ENCODE results near the gene NGEF.
"Not testable (repeated sequence)": the region's sequence is repeated elsewhere in the genome, so short reads cannot be mapped to it uniquely, and the experiment has no call there.

The NGEF gene

DNA sequence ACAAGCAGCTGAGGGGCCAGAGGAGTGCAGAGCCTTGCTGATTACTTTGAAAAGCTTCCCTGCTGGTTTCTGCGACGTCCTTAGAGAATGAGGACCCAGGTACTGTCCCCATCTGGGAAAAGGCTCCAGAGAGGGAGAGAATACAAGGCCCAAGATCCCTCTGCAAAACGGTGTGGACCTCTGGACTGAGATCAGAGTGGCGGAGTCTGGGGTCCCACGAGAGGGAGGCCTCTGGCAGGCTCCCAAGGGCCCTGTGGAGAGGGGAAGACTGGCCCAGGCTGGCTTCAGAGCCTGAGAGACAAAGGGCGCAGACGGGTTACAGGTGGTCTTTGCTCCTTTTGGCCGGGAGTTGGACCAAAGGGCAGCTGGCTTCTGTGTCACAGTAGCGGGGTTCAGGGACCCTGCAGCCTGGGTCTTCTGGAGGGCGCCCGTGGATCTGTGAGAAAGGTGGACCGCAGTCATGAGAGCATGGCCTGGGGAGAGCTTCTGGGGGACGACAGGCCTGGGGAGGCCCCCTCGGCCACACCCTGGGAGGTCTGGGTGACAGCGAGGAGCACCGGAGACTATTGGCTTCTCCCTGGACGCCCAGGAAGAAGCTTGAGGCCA, 142.2 kb downstream of the NGEF start:
- ATAC-seq (ENCODE audit: low read depth), result no peak
- H3K9me3 Mint-ChIP-seq, result no peaks in the 10 kb centered on the region
- peaks cover 3% of the 10 kb centered on the region for H3K27me3 Mint-ChIP-seq
- no peak for DNase-seq (ENCODE audit: low spot score in 2 of 2)
- peaks cover 11% of the 10 kb centered on the region for H3K4me1 Mint-ChIP-seq
- no peak overlapping the region for H3K4me3 Mint-ChIP-seq
- H3K36me3 Mint-ChIP-seq, result no peaks in the 10 kb centered on the region
- H3K27ac Mint-ChIP-seq, result no peak overlapping the region

DNA sequence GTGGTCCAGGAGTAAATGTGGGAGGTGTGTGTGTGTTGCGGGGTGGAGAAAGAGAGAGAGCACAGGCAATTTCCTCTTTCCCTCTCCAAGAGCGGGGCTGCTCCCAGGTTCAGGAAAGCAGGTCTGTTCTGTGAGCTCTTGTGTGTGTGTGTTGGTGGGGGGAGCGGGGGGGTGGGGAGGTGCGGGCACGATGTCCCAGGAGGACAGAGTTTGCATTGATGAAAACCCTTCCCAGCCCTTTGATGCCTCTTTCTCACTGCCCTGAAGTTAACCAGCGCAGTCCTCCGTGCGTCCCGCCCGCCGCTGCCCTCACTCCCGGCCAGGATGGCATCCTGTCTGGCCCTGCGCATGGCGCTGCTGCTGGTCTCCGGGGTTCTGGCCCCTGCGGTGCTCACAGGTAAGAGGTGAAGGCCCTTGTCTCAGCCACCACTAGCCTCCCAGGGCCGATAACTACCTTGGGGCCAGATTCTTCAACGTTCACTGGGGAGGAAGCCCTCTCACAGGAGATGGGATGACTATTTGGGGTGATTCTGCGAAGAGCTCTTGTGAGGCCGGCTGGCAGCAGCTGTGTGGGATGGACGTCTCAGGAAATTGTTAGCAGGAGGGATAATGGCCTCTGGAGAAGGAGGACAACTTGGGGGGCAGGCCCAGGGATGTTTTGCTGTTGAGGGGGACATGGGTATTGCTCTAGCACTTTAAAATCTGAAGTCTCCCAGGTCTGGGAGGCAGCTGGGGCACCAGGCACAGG, 142.9 kb downstream of the NGEF start, which contains the start of gene SNORC:
TSS of gene SNORC (plus strand) at position 247 of the 748 bp plus-strand sequence. CDS start at position 325, 78 bp downstream.
- DNase-seq (ENCODE audit: low spot score in 2 of 2), result no peak
- peaks cover 5% of the 10 kb centered on the region for H3K4me1 Mint-ChIP-seq
- H3K27ac Mint-ChIP-seq, result no peak within 1 kb of the TSS
- H3K4me3 Mint-ChIP-seq, result no peak within 1 kb of the TSS
- H3K36me3 Mint-ChIP-seq, result no peaks in the 10 kb centered on the region
- no peak for ATAC-seq (ENCODE audit: low read depth)
- no peaks in the 10 kb centered on the region for H3K9me3 Mint-ChIP-seq
- H3K27me3 Mint-ChIP-seq, result peaks cover 2% of the 10 kb centered on the region

DNA sequence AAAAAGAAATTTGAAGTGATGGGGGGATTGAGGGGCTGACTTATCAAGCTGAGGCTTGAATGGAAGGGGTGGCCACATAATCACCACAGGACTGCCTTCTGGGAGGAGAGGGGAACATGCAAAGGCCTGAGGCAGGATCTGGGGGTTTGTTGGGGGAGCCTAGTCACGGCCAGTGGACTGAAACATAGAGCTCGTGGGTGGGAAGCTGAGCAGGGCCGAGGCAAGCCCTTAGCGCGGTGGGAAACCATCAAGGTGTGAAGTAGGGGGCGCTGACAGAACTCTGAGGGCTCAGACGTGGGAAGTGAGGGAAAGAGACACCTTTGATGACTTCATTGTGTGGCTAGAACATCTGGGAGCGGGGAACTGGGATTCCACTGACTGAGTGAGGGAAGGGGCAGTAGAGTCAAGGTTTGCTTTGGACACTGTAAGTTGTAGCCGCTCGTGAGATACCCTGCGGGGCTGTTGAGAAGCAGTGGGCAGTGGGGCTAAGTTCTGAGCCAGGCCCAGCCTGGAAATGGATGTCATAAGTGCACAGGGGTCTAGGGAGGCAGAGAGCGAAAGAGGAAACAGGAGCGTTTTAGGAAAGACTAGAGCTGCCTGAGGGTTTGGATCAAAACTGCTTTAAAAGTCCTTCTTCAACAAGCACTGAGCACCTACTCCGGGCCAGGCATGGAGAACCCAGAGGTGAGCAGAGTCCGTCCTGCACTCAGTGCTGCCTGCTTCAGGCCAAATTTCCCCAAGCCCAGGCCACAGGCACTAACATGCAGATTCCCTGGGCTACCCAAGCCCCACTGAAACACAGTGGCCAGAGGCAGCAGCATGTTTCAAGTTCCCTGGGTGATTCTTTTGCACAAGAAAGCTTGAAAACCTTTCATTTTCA, 143.7 kb downstream of the NGEF start:
- DNase-seq (ENCODE audit: low spot score in 2 of 2) (no peak), ATAC-seq (ENCODE audit: low read depth) (no peak)
- no peaks in the 10 kb centered on the region for H3K36me3 Mint-ChIP-seq
- no peaks in the 10 kb centered on the region for H3K9me3 Mint-ChIP-seq
- H3K27me3 Mint-ChIP-seq, result no peaks in the 10 kb centered on the region
- no peak overlapping the region for H3K4me3 Mint-ChIP-seq
- no peak overlapping the region for H3K27ac Mint-ChIP-seq
- H3K4me1 Mint-ChIP-seq, result peaks cover 3% of the 10 kb centered on the region

GRCh38 chr2:232866104-232866503, 147.0 kb downstream of the NGEF start:
- H3K27ac Mint-ChIP-seq, result no peak overlapping the region
- no peak overlapping the region for H3K4me3 Mint-ChIP-seq
- DNase-seq (ENCODE audit: low spot score in 2 of 2) (no peak), ATAC-seq (ENCODE audit: low read depth) (no peak)
- H3K27me3 Mint-ChIP-seq, result no peaks in the 10 kb centered on the region
- no peaks in the 10 kb centered on the region for H3K36me3 Mint-ChIP-seq
- H3K4me1 Mint-ChIP-seq, result peaks cover 2% of the 10 kb centered on the region
- no peaks in the 10 kb centered on the region for H3K9me3 Mint-ChIP-seq

DNA sequence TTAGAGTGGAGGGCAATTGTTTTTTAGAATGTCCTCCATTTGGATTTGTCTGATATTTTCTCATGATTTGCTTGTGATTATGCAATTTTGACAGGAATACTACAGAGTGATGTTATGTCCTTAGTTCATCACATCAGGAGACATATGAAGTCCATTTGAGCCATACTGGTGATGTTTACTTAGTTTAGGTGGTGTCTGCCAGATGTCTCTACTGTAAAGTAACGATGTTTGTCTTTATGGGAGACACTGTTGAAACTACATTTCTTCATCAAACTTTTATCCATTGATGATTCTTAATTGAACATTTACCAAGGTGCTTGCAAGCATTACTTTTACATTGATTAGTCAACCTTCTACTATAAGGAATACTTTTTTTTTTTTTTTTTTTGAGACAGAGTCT, 147.9 kb downstream of the NGEF start:
- Mint-ChIP-seq H3K4me3 (no peak overlapping the region), H3K9me3 (no peaks in the 10 kb centered on the region), H3K36me3 (no peaks in the 10 kb centered on the region), H3K4me1 (peaks cover 2% of the 10 kb centered on the region), H3K27me3 (no peaks in the 10 kb centered on the region), H3K27ac (no peak overlapping the region)
- DNase-seq (ENCODE audit: low spot score in 2 of 2) (no peak), ATAC-seq (ENCODE audit: low read depth) (no peak)

DNA sequence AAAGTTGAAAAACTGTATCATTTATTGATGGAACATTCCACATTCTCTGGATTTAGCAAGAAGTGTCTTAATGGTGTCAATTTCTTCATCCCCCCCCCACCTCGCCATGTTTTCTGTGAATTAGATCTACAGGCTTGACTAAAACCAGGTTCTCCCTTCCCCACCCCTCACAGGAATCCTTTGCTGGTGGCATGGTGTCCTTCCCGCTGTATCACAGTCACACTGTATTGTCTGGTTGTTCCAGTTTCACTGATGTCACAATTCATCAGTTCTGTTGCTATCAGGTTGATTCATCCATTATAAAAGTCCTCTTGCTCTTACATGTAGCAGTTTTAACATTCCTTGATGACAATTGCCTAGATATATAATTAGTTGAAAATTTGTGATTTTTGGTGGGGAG, 149.1 kb downstream of the NGEF start:
- no peak for ATAC-seq (ENCODE audit: low read depth)
- Mint-ChIP-seq H3K27me3 (no peaks in the 10 kb centered on the region), H3K27ac (no peak overlapping the region), H3K4me3 (no peak overlapping the region), H3K9me3 (no peaks in the 10 kb centered on the region), H3K4me1 (peaks cover 2% of the 10 kb centered on the region), H3K36me3 (peaks cover 2% of the 10 kb centered on the region)
- DNase-seq (ENCODE audit: low spot score in 2 of 2), result no peak

DNA sequence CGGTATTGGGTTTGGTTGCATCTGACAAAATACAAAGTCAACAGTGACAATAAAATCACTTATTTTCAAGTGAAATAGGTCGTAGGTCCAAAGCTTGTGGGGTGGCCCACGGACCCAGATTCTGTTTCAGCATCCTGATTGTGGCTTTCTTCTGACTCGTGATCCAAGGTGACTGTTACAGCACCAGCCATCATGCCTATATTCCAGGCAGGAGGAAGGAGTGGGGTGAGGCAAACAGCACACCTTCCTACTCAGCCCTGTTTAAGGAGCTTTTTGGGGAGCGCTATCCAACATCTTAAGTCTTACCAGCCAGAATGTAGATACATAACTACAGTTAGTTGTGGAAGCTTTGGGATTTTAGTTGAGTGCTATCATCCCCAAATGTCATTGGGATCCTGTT, 151.7 kb downstream of the NGEF start:
- Mint-ChIP-seq H3K4me1 (peaks cover 2% of the 10 kb centered on the region), H3K27ac (no peak overlapping the region), H3K36me3 (peaks cover 17% of the 10 kb centered on the region), H3K27me3 (no peaks in the 10 kb centered on the region), H3K4me3 (no peak overlapping the region), H3K9me3 (no peaks in the 10 kb centered on the region)
- ATAC-seq (ENCODE audit: low read depth) (no peak), DNase-seq (ENCODE audit: low spot score in 2 of 2) (no peak)

DNA sequence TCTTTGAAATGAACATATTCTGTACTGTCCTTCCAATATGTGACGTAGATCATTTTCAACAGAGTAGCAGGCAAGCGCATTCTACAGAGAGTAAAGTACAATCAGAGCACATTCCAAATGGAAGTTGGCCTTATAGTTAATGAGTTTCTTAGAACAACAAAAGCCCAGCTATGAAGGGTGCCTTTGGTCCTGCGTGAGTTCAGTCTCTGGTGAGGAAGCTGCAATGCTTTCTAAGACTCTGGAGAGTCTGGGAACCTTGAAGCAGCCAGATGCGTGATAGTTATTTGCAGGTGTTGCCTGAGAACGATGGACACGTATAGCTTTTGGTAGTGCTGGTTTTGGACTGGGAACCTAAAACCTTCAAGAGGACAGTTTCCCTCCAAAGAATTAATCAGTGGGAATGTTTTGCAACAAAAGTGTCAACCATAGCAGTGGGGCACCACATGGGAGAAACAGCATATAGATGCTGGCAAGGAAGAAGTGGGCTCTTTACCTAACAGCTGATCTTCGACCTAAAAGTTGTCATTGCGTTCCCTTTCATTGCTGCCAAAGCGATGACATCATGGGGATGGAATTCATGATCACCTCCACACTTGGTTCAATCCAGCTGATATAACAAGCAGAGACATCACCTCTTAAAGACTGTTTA, 152.3 kb downstream of the NGEF start:
- H3K27ac Mint-ChIP-seq, result no peak overlapping the region
- DNase-seq (ENCODE audit: low spot score in 2 of 2), result no peak

DNA sequence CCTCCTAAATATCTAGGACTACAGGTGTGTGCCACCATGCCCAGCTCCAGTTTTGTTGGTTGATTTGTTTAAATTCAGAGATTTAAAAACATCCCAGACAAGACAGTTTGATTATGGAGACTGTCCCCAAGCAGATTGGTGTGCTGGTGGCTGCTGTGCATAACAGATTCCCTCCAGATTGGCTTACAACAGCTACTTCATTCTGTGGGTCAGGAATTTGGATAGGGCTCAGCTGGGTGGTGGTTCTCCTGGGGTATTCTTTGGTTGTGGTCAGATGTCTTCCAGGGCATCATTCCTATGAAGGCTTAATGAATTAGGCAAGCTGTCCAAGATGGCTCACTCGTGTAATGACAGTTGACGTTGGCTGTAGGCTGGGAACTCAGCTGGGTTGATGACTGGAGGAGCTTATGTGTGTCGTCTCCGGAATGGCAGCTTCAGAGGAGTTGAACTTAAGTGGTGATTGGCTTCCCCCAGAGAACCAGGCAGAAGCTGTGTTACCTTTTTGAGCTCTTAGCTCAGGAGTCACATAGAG, 153.6 kb downstream of the NGEF start:
- Mint-ChIP-seq H3K9me3 (no peaks in the 10 kb centered on the region), H3K4me1 (peaks cover 2% of the 10 kb centered on the region), H3K4me3 (no peak overlapping the region), H3K36me3 (peaks cover 23% of the 10 kb centered on the region), H3K27me3 (no peaks in the 10 kb centered on the region), H3K27ac (no peak overlapping the region)
- no peak for DNase-seq (ENCODE audit: low spot score in 2 of 2)
- no peak for ATAC-seq (ENCODE audit: low read depth)

More for the DNA sequence above, 152.3 kb downstream of the NGEF start:
- ATAC-seq (ENCODE audit: low read depth), result no peak
- no peak overlapping the region for H3K4me3 Mint-ChIP-seq
- H3K9me3 Mint-ChIP-seq, result no peaks in the 10 kb centered on the region
- peaks cover 22% of the 10 kb centered on the region for H3K36me3 Mint-ChIP-seq
- no peaks in the 10 kb centered on the region for H3K27me3 Mint-ChIP-seq
- H3K4me1 Mint-ChIP-seq, result peaks cover 2% of the 10 kb centered on the region

GRCh38 chr2:232857158-232857563, 155.9 kb downstream of the NGEF start:
- no peaks in the 10 kb centered on the region for H3K27me3 Mint-ChIP-seq
- no peaks in the 10 kb centered on the region for H3K9me3 Mint-ChIP-seq
- no peak for DNase-seq (ENCODE audit: low spot score in 2 of 2)
- H3K4me3 Mint-ChIP-seq, result no peak overlapping the region
- no peak overlapping the region for H3K27ac Mint-ChIP-seq
- no peaks in the 10 kb centered on the region for H3K4me1 Mint-ChIP-seq
- ATAC-seq (ENCODE audit: low read depth), result no peak
- H3K36me3 Mint-ChIP-seq, result peaks cover 23% of the 10 kb centered on the region

DNA sequence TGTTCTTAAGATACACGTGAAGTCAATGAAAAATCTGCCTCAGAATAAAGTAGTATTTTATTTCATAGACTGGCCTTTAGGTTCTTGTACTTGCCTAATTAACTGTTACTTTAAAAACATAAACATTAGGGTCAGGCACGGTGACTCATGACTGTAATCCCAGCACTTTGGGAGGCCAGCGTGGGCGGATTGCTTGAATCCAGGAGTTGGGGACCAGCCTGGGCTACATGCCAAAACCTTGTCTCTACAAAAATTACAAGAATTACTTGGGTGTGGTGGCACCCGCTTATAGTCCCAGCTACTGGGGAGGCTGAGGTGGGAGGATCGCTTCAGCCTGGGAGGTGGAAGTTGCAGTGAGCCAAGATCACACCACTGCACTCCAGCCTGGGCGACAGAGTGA, 159.0 kb downstream of the NGEF start:
- no peaks in the 10 kb centered on the region for H3K9me3 Mint-ChIP-seq
- no peaks in the 10 kb centered on the region for H3K4me1 Mint-ChIP-seq
- H3K4me3 Mint-ChIP-seq, result no peak overlapping the region
- ATAC-seq (ENCODE audit: low read depth), result no peak
- DNase-seq (ENCODE audit: low spot score in 2 of 2), result no peak
- no peak overlapping the region for H3K27ac Mint-ChIP-seq
- H3K27me3 Mint-ChIP-seq, result no peaks in the 10 kb centered on the region
- H3K36me3 Mint-ChIP-seq, result peaks cover 32% of the 10 kb centered on the region

DNA sequence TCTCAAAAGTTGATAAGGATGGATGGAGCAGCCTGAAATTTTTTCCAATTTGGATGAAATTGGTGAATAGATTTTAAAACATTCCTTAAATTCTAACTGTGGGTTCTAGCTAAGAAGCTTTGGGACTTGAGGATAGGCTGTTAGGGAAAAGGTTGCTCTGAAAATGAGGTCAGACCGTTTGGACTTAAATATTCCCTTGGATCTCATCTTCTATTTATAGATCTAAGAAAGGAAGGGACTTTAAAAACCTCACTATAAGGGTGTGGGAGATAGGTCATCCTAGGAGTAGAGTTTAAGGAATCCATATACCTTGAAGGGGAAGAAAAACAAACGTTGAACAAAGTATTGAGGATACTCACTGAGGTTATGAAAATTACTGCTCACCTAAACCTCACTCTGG, 160.4 kb downstream of the NGEF start:
- H3K36me3 Mint-ChIP-seq, result peaks cover 38% of the 10 kb centered on the region
- peak overlapping the region; percentile 50 for H3K27ac Mint-ChIP-seq
- DNase-seq (ENCODE audit: low spot score in 2 of 2), result no peak

GRCh38 chr2:232852081-232852480, 161.0 kb downstream of the NGEF start:
- H3K9me3 Mint-ChIP-seq; DNase-seq (ENCODE audit: low spot score in 2 of 2); ATAC-seq (ENCODE audit: low read depth); H3K4me3 Mint-ChIP-seq; H3K4me1 Mint-ChIP-seq; H3K27ac Mint-ChIP-seq; H3K27me3 Mint-ChIP-seq: not testable (repeated sequence)
- H3K36me3 Mint-ChIP-seq, result peaks cover 33% of the 10 kb centered on the region

More for the DNA sequence above, 160.4 kb downstream of the NGEF start:
- Mint-ChIP-seq H3K4me3 (no peak overlapping the region), H3K4me1 (no peaks in the 10 kb centered on the region), H3K9me3 (no peaks in the 10 kb centered on the region), H3K27me3 (no peaks in the 10 kb centered on the region)
- ATAC-seq (ENCODE audit: low read depth), result no peak
